T-helper 17 cell (primary cell): ENCODE measurements around the gene FBXO30. TPM values are rescaled to one million over a fixed set of nuclear protein-coding genes. Genes with fewer than 3 reads are reported as not detected.

Experiments used
- ATAC-seq: fragments of 150-1000 bp; cut with Tn5 transposase; 2 replicates; pipeline ENCODE4 v1.10.0; 2021; ENCODE audit warnings: mild to moderate bottlenecking, moderate library complexity
- DNase-seq, 3 donors: peaks; one replicate each; pipeline versions ENCODE4 v3.0.0 to v3.0.0-alpha.2; 2020 to 2021
- H3K9me3 ChIP-seq: one replicate; pipeline ENCODE4 v1.7.0; 2013; ENCODE audit warnings: low read length, mild to moderate bottlenecking; ENCODE audit not compliant: control insufficient read depth, poor library complexity, severe bottlenecking
- H3K27ac Mint-ChIP-seq: one replicate; pipeline ENCODE4 v1.8.0; 2022; ENCODE audit warnings: mild to moderate bottlenecking, moderate library complexity, mixed read lengths
- H3K27me3 Mint-ChIP-seq: one replicate; pipeline ENCODE4 v1.8.0; 2022; ENCODE audit warnings: mixed read lengths
- H3K36me3 Mint-ChIP-seq: one replicate; pipeline ENCODE4 v1.8.0; 2022; ENCODE audit warnings: low read depth, mixed read lengths
- H3K4me1 Mint-ChIP-seq: one replicate; pipeline ENCODE4 v1.8.0; 2022; ENCODE audit warnings: mild to moderate bottlenecking, mixed read lengths
- H3K4me3 Mint-ChIP-seq: one replicate; pipeline ENCODE4 v1.8.0; 2022; ENCODE audit warnings: mild to moderate bottlenecking, moderate library complexity, mixed read lengths
- total RNA-seq, 4 donors: library from RNA in 2 of 4; stranded (reverse) in 2 of 4; gene quantifications; one replicate each; pipeline ENCODE4 v1.2.3 and lab custom pipeline; 2022 to 2026

The FBXO30 gene
- total RNA-seq, 2 donors from 2014 or later: 2.5 to 2.8 TPM

- H3K27me3 Mint-ChIP-seq: no peaks in the 10 kb centered on the region
- no peak overlapping the region for H3K4me3 Mint-ChIP-seq
- no peak overlapping the region for H3K27ac Mint-ChIP-seq
- no peak for ATAC-seq
- H3K9me3 ChIP-seq: no peaks in the 10 kb centered on the region
- no peaks in the 10 kb centered on the region for H3K4me1 Mint-ChIP-seq
- DNase-seq: no peak
- H3K36me3 Mint-ChIP-seq: no peaks in the 10 kb centered on the region
Observed at GRCh38 chr6:145763742-145764141, 50.9 kb downstream of the FBXO30 start.

GRCh38 chr6:145761584-145761983 lies 53.0 kb downstream of the FBXO30 start:
- no peaks in the 10 kb centered on the region for H3K9me3 ChIP-seq
- DNase-seq: no peak
- H3K27ac Mint-ChIP-seq: no peak overlapping the region
- H3K4me3 Mint-ChIP-seq: no peak overlapping the region
- ATAC-seq: no peak
- H3K4me1 Mint-ChIP-seq: no peaks in the 10 kb centered on the region
- no peaks in the 10 kb centered on the region for H3K27me3 Mint-ChIP-seq
- H3K36me3 Mint-ChIP-seq: no peaks in the 10 kb centered on the region

GRCh38 chr6:145758113-145758512 lies 56.5 kb downstream of the FBXO30 start:
- H3K9me3 ChIP-seq: no peaks in the 10 kb centered on the region
- ATAC-seq (no peak), DNase-seq (no peak)
- no peak overlapping the region for H3K27ac Mint-ChIP-seq
- peaks cover 11% of the 10 kb centered on the region for H3K27me3 Mint-ChIP-seq
- H3K36me3 Mint-ChIP-seq: no peaks in the 10 kb centered on the region
- H3K4me3 Mint-ChIP-seq: no peak overlapping the region
- H3K4me1 Mint-ChIP-seq: no peaks in the 10 kb centered on the region

GRCh38 chr6:145756170-145756662 lies 58.4 kb downstream of the FBXO30 start:
- DNase-seq: no peak
- Mint-ChIP-seq H3K27ac (no peak overlapping the region), H3K4me1 (no peaks in the 10 kb centered on the region), H3K4me3 (no peak overlapping the region), H3K27me3 (peaks cover 11% of the 10 kb centered on the region), H3K36me3 (no peaks in the 10 kb centered on the region)
- ATAC-seq: no peak
- H3K9me3 ChIP-seq: no peaks in the 10 kb centered on the region

GRCh38 chr6:145755682-145756081 lies 58.9 kb downstream of the FBXO30 start:
- no peak overlapping the region for H3K4me3 Mint-ChIP-seq
- H3K36me3 Mint-ChIP-seq: no peaks in the 10 kb centered on the region
- H3K27me3 Mint-ChIP-seq: peaks cover 11% of the 10 kb centered on the region
- H3K4me1 Mint-ChIP-seq: no peaks in the 10 kb centered on the region
- ATAC-seq (no peak), DNase-seq (no peak)
- no peak overlapping the region for H3K27ac Mint-ChIP-seq
- H3K9me3 ChIP-seq: no peaks in the 10 kb centered on the region

- no peak overlapping the region for H3K4me3 Mint-ChIP-seq
- no peaks in the 10 kb centered on the region for H3K36me3 Mint-ChIP-seq
- H3K27ac Mint-ChIP-seq: no peak overlapping the region
Observed at GRCh38 chr6:145752638-145753037, 62.0 kb downstream of the FBXO30 start.

GRCh38 chr6:145749632-145750031 lies 65.0 kb downstream of the FBXO30 start:
- H3K4me3 Mint-ChIP-seq: no peak overlapping the region
- no peak for ATAC-seq
- no peak for DNase-seq
- H3K4me1 Mint-ChIP-seq: no peaks in the 10 kb centered on the region
- H3K27ac Mint-ChIP-seq: no peak overlapping the region
- no peaks in the 10 kb centered on the region for H3K9me3 ChIP-seq
- peaks cover 7% of the 10 kb centered on the region for H3K27me3 Mint-ChIP-seq
- H3K36me3 Mint-ChIP-seq: no peaks in the 10 kb centered on the region

More at GRCh38 chr6:145752638-145753037, 62.0 kb downstream of the FBXO30 start:
- H3K27me3 Mint-ChIP-seq: peaks cover 11% of the 10 kb centered on the region
- ATAC-seq (no peak), DNase-seq (no peak)
- no peaks in the 10 kb centered on the region for H3K9me3 ChIP-seq
- no peaks in the 10 kb centered on the region for H3K4me1 Mint-ChIP-seq

GRCh38 chr6:145745861-145746260 lies 68.7 kb downstream of the FBXO30 start:
- ATAC-seq (no peak), DNase-seq (no peak)
- H3K36me3 Mint-ChIP-seq: no peaks in the 10 kb centered on the region
- H3K4me3 Mint-ChIP-seq: no peak overlapping the region
- no peaks in the 10 kb centered on the region for H3K4me1 Mint-ChIP-seq
- H3K27ac Mint-ChIP-seq: no peak overlapping the region
- no peaks in the 10 kb centered on the region for H3K27me3 Mint-ChIP-seq
- no peaks in the 10 kb centered on the region for H3K9me3 ChIP-seq

- no peaks in the 10 kb centered on the region for H3K4me1 Mint-ChIP-seq
Observed at GRCh38 chr6:145744619-145745018, 70.0 kb downstream of the FBXO30 start.

More at GRCh38 chr6:145744619-145745018, 70.0 kb downstream of the FBXO30 start:
- no peaks in the 10 kb centered on the region for H3K9me3 ChIP-seq
- no peaks in the 10 kb centered on the region for H3K36me3 Mint-ChIP-seq
- DNase-seq: no peak
- no peak overlapping the region for H3K27ac Mint-ChIP-seq
- no peak for ATAC-seq
- H3K4me3 Mint-ChIP-seq: no peak overlapping the region
- H3K27me3 Mint-ChIP-seq: no peaks in the 10 kb centered on the region

Other genes with a start within 250 kb of the FBXO30 start
- gene EPM2A, start 79.3 kb downstream of the FBXO30 start, total RNA-seq: 1 to 10 TPM; 4.5 to 5.7 TPM
- gene SHPRH, start 149.6 kb upstream of the FBXO30 start, total RNA-seq: 10 to 100 TPM; 15.0 to 19.2 TPM
- gene GRM1, start 214.3 kb upstream of the FBXO30 start, total RNA-seq: not detected